ENCODE data around the gene AXIN1. TPM values are rescaled to one million over a fixed set of nuclear protein-coding genes. Genes with fewer than 3 reads are reported as not detected.

Gene AXIN1
- total and polyA plus RNA-seq, 9 of the 15 experiments (the other 6 are each of a cell fraction or from before 2014, with no cell fraction given) = 0.42 to 58.0 (median 25.9) TPM

GRCh38 chr16:397736-398332 lies 45.3 kb upstream of the AXIN1 start (continued):
- peak; percentile 54; the same call in 1 of the 2 replicates for TF ChIP-seq TFAP4 (CRISPR knock-in tag; IDR thresholded peaks at IDR 0.05; ENCODE audit: borderline replicate concordance)
- no peak for TF ChIP-seq PRDM10 (IDR thresholded peaks at IDR 0.05; ENCODE audit: partially characterized antibody)
- TF ChIP-seq AFF1 (IDR thresholded peaks at IDR 0.05; ENCODE audit: low read depth in 1 of 2, partially characterized antibody in 2 of 2) = peak in 1 of 2 experiments; percentile 40
- no peak for TF ChIP-seq RBM22 (IDR thresholded peaks at IDR 0.05; ENCODE audit: low read depth, low read length, poor library complexity, severe bottlenecking)
- TF ChIP-seq CTBP1 (IDR thresholded peaks at IDR 0.05; ENCODE audit: borderline replicate concordance) = 0 out of 2 replicates have a peak, but pooled peaks have one; percentile 9
- TF ChIP-seq ZC3H11A (IDR thresholded peaks at IDR 0.05; ENCODE audit: low read depth, low read length) = no peak
- TF ChIP-seq TCF7L2 (IDR thresholded peaks at IDR 0.05; ENCODE audit: low read depth, low read length) = no peak
- TF ChIP-seq STAT6 (CRISPR knock-in tag; IDR thresholded peaks at IDR 0.05) = no peak
- no peak; the same call in 1 of the 2 replicates for TF ChIP-seq ZBTB2 (IDR thresholded peaks at IDR 0.05)
- TF ChIP-seq MECOM (CRISPR knock-in tag; IDR thresholded peaks at IDR 0.05) = no peak
- no peak for TF ChIP-seq ZBTB17 (CRISPR knock-in tag; IDR thresholded peaks at IDR 0.05)
- no peak for TF ChIP-seq MCM7 (IDR thresholded peaks at IDR 0.05)
- no peak for TF ChIP-seq ARID2 (IDR thresholded peaks at IDR 0.05)
- TF ChIP-seq ZNF436 (CRISPR knock-in tag; IDR thresholded peaks at IDR 0.05) = no peak
- TF ChIP-seq SIRT6 (IDR thresholded peaks at IDR 0.05; ENCODE audit: low read depth, low read length) = no peak

All from K562 (cell line).